SK-N-MC (cell line): ENCODE results near the gene YPEL2.
"Not testable (repeated sequence)": the region's sequence is repeated elsewhere in the genome, so short reads cannot be mapped to it uniquely, and the experiment has no call there.

Experiments
- DNase-seq: peaks from one replicate; pipeline ENCODE4 v3.0.0-alpha.2; 2011; ENCODE audit warnings: low read depth, low spot score
- H3K27ac ChIP-seq: fragments of 200-600 bp; sonication (generic); 2 replicates; pipeline ENCODE4 v1.5.1; 2016; ENCODE audit warnings: mixed run types
- H3K36me3 ChIP-seq: fragments of 200-600 bp; sonication (generic); 2 replicates; pipeline ENCODE4 v1.6.1; 2017; ENCODE audit warnings: antibody characterized with exemption, low read length, mixed read lengths; ENCODE audit not compliant: insufficient read depth
- H3K4me3 ChIP-seq: fragments of 200-600 bp; sonication (generic); 2 replicates; pipeline ENCODE4 v1.5.1; 2016
- H3K9ac ChIP-seq: fragments of 200-600 bp; sonication (generic); 2 replicates; pipeline ENCODE4 v1.8.0; 2017; ENCODE audit warnings: mixed run types, mixed read lengths; ENCODE audit not compliant: insufficient read length
- H3K9me3 ChIP-seq: fragments of 200-600 bp; sonication (generic); 2 replicates; pipeline ENCODE4 v1.6.1; 2017; ENCODE audit warnings: low read depth, mild to moderate bottlenecking, antibody characterized with exemption, low read length, moderate library complexity, mixed read lengths
- EZH2 ChIP-seq: fragments of 200-600 bp; sonication (generic); IDR thresholded peaks from one replicate; pipeline ENCODE4 v1.6.1; 2017; ENCODE audit warnings: antibody characterized with exemption
- FOXP2 ChIP-seq: optimal IDR thresholded peaks from 2 replicates; pipeline ENCODE3; 2011; ENCODE audit warnings: mild to moderate bottlenecking, moderate library complexity; ENCODE audit not compliant: insufficient read depth; ENCODE audit errors: extremely low read length, control extremely low read depth
- POLR2AphosphoS5 ChIP-seq: IDR thresholded peaks from 2 replicates; pipeline ENCODE4 v1.6.1; 2012; ENCODE audit warnings: mild to moderate bottlenecking, low read depth, low read length, borderline replicate concordance

Gene YPEL2

GRCh38 chr17:59299400-59300092 lies 31.9 kb upstream of the YPEL2 start:
- Histone ChIP-seq H3K9ac (no peak overlapping the region), H3K9me3 (no peaks in the 10 kb centered on the region), H3K4me3 (no peak overlapping the region), H3K36me3 (no peaks in the 10 kb centered on the region), H3K27ac (no peak overlapping the region)
- TF ChIP-seq FOXP2 (no peak), POLR2AphosphoS5 (no peak), EZH2 (no peak)
- DNase-seq: no peak

GRCh38 chr17:59300941-59301340 lies 30.5 kb upstream of the YPEL2 start:
- Histone ChIP-seq H3K4me3 (no peak overlapping the region), H3K27ac (no peak overlapping the region), H3K9me3 (no peaks in the 10 kb centered on the region), H3K9ac (no peak overlapping the region), H3K36me3 (no peaks in the 10 kb centered on the region)
- TF ChIP-seq POLR2AphosphoS5 (no peak), EZH2 (no peak)
- no peak for DNase-seq

GRCh38 chr17:59304811-59305210 lies 26.6 kb upstream of the YPEL2 start:
- TF ChIP-seq POLR2AphosphoS5: no peak
- TF ChIP-seq FOXP2: no peak
- TF ChIP-seq EZH2: no peak
- no peak overlapping the region for H3K27ac ChIP-seq
- H3K36me3 ChIP-seq: no peaks in the 10 kb centered on the region
- H3K4me3 ChIP-seq: no peak overlapping the region
- no peak overlapping the region for H3K9ac ChIP-seq
- no peak for DNase-seq
- H3K9me3 ChIP-seq: no peaks in the 10 kb centered on the region

GRCh38 chr17:59310263-59310920 lies 21.1 kb upstream of the YPEL2 start:
- peak overlapping the region; percentile 59 for H3K9ac ChIP-seq
- H3K36me3 ChIP-seq: no peaks in the 10 kb centered on the region
- H3K4me3 ChIP-seq: no peak overlapping the region
- TF ChIP-seq FOXP2 (no peak), EZH2 (no peak), POLR2AphosphoS5 (no peak)
- H3K9me3 ChIP-seq: no peaks in the 10 kb centered on the region
- no peak for DNase-seq
- no peak overlapping the region for H3K27ac ChIP-seq

GRCh38 chr17:59311051-59311468 lies 20.4 kb upstream of the YPEL2 start:
- DNase-seq: no peak
- TF ChIP-seq FOXP2: no peak
- TF ChIP-seq POLR2AphosphoS5: no peak
- no peak for TF ChIP-seq EZH2
- Histone ChIP-seq H3K9me3 (no peaks in the 10 kb centered on the region), H3K4me3 (no peak overlapping the region), H3K9ac (peak overlapping the region; percentile 59), H3K36me3 (no peaks in the 10 kb centered on the region), H3K27ac (no peak overlapping the region)

GRCh38 chr17:59311521-59311920 lies 19.9 kb upstream of the YPEL2 start:
- not testable (repeated sequence) for H3K9me3 ChIP-seq, H3K27ac ChIP-seq, DNase-seq, H3K4me3 ChIP-seq, H3K36me3 ChIP-seq, H3K9ac ChIP-seq

- TF ChIP-seq POLR2AphosphoS5 (no peak), FOXP2 (no peak), EZH2 (no peak)
- no peaks in the 10 kb centered on the region for H3K9me3 ChIP-seq
- no peak for DNase-seq
- no peaks in the 10 kb centered on the region for H3K36me3 ChIP-seq
- no peak overlapping the region for H3K9ac ChIP-seq
- no peak overlapping the region for H3K27ac ChIP-seq
- H3K4me3 ChIP-seq: no peak overlapping the region
These were observed 15.6 kb upstream of the YPEL2 start for GRCh38 chr17:59315866-59316265.

- no peak for TF ChIP-seq POLR2AphosphoS5
- TF ChIP-seq FOXP2: no peak
- no peak for TF ChIP-seq EZH2
- no peak overlapping the region for H3K4me3 ChIP-seq
- no peak overlapping the region for H3K27ac ChIP-seq
- no peaks in the 10 kb centered on the region for H3K36me3 ChIP-seq
- H3K9ac ChIP-seq: no peak overlapping the region
- H3K9me3 ChIP-seq: no peaks in the 10 kb centered on the region
- no peak for DNase-seq
These were observed 4.1 kb upstream of the YPEL2 start for GRCh38 chr17:59327121-59327980.
